Measurements from ENCODE around the gene SBK3. TPM values are rescaled to one million over a fixed set of nuclear protein-coding genes. Genes with fewer than 3 reads are reported as not detected.
"Not testable (repeated sequence)": the region's sequence is repeated elsewhere in the genome, so short reads cannot be mapped to it uniquely, and the experiment has no call there.

SBK3 gene
- total RNA-seq, 1 donor from 2014 or later = 1.8 TPM

DNA sequence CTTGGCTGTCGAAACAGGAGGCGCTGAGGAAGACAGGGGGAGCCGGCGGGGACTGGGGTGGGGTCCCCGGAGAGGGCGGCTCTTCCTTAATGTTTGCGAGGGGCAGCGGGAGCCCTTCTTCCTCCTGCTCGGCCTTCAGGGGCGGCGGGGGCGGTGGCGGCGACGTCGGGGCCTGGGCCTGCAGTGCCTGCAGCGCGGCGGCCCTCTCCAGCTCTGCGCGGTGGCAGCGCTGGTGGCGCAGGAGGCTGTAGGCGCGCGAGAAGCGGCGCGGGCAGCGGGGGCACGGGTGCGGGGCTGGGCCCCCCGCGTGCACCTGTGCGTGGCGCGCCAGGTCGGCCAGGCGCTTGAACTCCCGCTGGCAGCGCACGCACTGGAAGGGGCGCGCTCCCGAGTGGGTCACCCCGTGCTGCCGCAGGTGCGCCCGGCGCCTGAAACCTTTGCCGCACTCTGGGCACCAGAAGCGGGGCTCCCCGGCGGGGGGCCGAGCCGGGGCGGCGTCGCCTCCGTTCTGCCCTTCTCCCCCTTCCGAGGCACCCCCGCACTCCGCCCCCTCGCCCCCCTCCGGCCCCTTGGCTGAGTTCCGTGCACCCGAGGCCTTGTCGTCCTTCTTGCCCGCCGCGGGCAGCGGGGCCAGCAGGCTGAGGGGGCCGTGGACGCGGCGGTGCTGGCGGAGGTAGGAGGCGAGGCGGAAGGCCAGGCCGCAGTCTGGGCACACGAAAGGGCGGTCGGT is 32.9 kb upstream of the SBK3 start:
- Histone ChIP-seq H3K9me3 (no peaks in the 10 kb centered on the region), H3K27ac (no peak overlapping the region), H3K36me3 (no peaks in the 10 kb centered on the region), H3K27me3 (no peaks in the 10 kb centered on the region), H3K4me1 (peaks cover 15% of the 10 kb centered on the region), H3K4me3 (no peak overlapping the region)
- ATAC-seq = no peak
- no peak for TF ChIP-seq CTCF (IDR thresholded peaks at IDR 0.05)
- no peak for DNase-seq
- intact Hi-C loops (cut with DNase I) = no loop called here

DNA sequence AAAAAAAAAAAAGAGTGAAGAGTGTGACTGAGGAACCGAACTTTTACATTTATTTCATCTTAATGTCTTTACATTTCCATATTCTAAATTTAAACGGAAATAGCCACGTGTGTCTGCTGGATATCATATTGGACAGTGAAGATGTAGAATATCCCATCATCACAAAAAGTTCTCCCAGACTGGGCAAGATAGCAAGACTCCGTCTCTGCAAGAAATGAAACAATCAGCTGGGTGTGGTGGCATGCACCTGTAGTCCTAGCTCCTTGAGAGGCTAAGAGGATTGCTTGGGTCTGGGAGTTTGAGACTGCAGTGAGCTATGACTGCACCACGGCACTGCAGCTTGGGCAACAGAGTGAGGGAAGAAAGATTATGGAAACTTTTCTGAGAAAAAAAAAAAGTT is 31.4 kb upstream of the SBK3 start:
- DNase-seq (no peak), ATAC-seq (no peak)
- Histone ChIP-seq H3K9me3 (no peaks in the 10 kb centered on the region), H3K36me3 (no peaks in the 10 kb centered on the region), H3K4me1 (peaks cover 7% of the 10 kb centered on the region), H3K27me3 (no peaks in the 10 kb centered on the region), H3K4me3 (no peak overlapping the region), H3K27ac (no peak overlapping the region)
- intact Hi-C loops (cut with DNase I) = no loop called here
- TF ChIP-seq CTCF (IDR thresholded peaks at IDR 0.05) = no peak

- H3K27me3 ChIP-seq; H3K4me3 ChIP-seq; H3K9me3 ChIP-seq; ATAC-seq; intact Hi-C loops (cut with DNase I); H3K4me1 ChIP-seq; H3K36me3 ChIP-seq; DNase-seq; H3K27ac ChIP-seq: not testable (repeated sequence)
These were observed 28.6 kb upstream of the SBK3 start for GRCh38 chr19:55573929-55574328.

DNA sequence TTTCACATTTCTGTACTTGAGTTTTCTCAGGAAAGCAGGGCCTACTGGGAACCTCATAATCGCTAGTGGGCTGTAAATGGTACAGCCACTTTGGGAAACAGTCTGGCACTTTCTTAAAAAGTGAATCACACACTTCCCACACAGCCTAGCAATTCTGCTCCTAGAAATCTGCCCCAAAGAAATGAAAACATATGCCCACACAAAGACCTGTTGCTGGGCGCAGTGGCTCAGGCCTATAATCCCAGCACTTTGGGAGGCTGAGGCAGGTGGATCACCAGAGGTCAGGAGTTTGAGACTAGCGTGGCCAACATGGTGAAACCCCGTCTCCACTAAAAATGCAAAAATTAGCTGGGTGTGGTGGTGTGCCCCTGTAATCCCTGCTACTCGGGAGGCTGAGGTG is 24.1 kb upstream of the SBK3 start:
- intact Hi-C loops (cut with DNase I); DNase-seq; H3K9me3 ChIP-seq; ATAC-seq; H3K27ac ChIP-seq; H3K4me1 ChIP-seq; H3K36me3 ChIP-seq; H3K4me3 ChIP-seq; H3K27me3 ChIP-seq: not testable (repeated sequence)

GRCh38 chr19:55567708-55568328 is 22.5 kb upstream of the SBK3 start:
- no peak for TF ChIP-seq CTCF (IDR thresholded peaks at IDR 0.05)
- no peak for DNase-seq
- no peaks in the 10 kb centered on the region for H3K27me3 ChIP-seq
- intact Hi-C loops (cut with DNase I) = no loop called here
- no peak overlapping the region for H3K4me3 ChIP-seq
- no peaks in the 10 kb centered on the region for H3K36me3 ChIP-seq
- H3K4me1 ChIP-seq = no peaks in the 10 kb centered on the region
- H3K9me3 ChIP-seq = no peaks in the 10 kb centered on the region
- ATAC-seq = no peak
- H3K27ac ChIP-seq = no peak overlapping the region

DNA sequence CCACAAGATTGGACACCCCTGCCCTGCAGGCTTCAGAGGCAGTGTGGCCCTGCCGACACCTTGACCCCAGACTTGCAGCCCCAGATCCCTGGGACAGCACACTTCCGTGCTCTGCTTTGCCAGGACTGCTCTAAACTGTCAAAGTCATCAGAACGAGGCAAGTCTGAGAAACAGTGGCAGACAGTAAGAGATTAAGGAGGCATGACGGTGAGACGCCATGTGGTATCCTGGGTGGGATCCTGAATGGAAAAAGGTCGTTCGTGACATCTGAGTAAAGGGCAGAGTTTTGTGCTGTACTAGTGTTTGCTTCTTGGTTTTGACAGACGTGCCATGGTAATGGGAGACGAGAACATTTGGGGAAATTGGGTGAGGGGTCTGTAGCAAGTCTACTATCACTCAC is 21.5 kb upstream of the SBK3 start:
- Histone ChIP-seq H3K36me3 (no peaks in the 10 kb centered on the region), H3K9me3 (no peaks in the 10 kb centered on the region), H3K4me3 (no peak overlapping the region), H3K4me1 (no peaks in the 10 kb centered on the region), H3K27me3 (no peaks in the 10 kb centered on the region), H3K27ac (no peak overlapping the region)
- DNase-seq (no peak), ATAC-seq (no peak)
- TF ChIP-seq CTCF (IDR thresholded peaks at IDR 0.05) = no peak
- intact Hi-C loops (cut with DNase I) = no loop called here
